Mesendoderm (in vitro differentiated cells): ENCODE measurements around the gene GREM2.
A peak's percentile ranks its signal among the peaks of the same experiment; 100 is the strongest.

Experiments used
- DNase-seq: peaks from one replicate; pipeline ENCODE4 v3.0.0; 2013
- H2AK5ac ChIP-seq: 2 replicates; pipeline ENCODE4 v1.6.1; 2013; ENCODE audit warnings: low read length, inconsistent platforms
- H2BK120ac ChIP-seq: 2 replicates; pipeline ENCODE4 v1.6.1; 2013; ENCODE audit warnings: low read depth, mild to moderate bottlenecking, low read length, moderate library complexity, mixed read lengths
- H2BK15ac ChIP-seq: replicated peaks from 2 replicates; pipeline ENCODE4 v1.6.1; 2013; ENCODE audit warnings: low read depth, mild to moderate bottlenecking, moderate library complexity
- H2BK5ac ChIP-seq: 2 replicates; pipeline ENCODE4 v1.6.1; 2013; ENCODE audit warnings: low read length, inconsistent platforms
- H3K18ac ChIP-seq: 2 replicates; pipeline ENCODE4 v1.6.1; 2013; ENCODE audit warnings: mild to moderate bottlenecking, low read length, mixed read lengths
- H3K23ac ChIP-seq: one replicate; pipeline ENCODE4 v1.6.1; 2013; ENCODE audit warnings: low read length
- H3K27ac ChIP-seq: 2 replicates; pipeline ENCODE4 v1.5.1; 2013; ENCODE audit warnings: low read depth, mild to moderate bottlenecking, inconsistent platforms, low read length, moderate library complexity
- H3K27me3 ChIP-seq: 2 replicates; pipeline ENCODE4 v1.6.1; 2013; ENCODE audit warnings: low read length, control low read depth, mild to moderate bottlenecking, inconsistent platforms; ENCODE audit not compliant: insufficient read depth, poor library complexity
- H3K36me3 ChIP-seq: 2 replicates; pipeline ENCODE4 v1.6.1; 2013; ENCODE audit warnings: low read length, inconsistent platforms; ENCODE audit not compliant: control insufficient read depth, insufficient read depth
- H3K4ac ChIP-seq: one replicate; pipeline ENCODE4 v1.6.1; 2013; ENCODE audit warnings: low read depth, mild to moderate bottlenecking, low read length, moderate library complexity
- H3K4me1 ChIP-seq: 2 replicates; pipeline ENCODE4 v1.6.1; 2013; ENCODE audit warnings: low read depth, low read length, inconsistent platforms; ENCODE audit not compliant: control insufficient read depth
- H3K4me2 ChIP-seq: 2 replicates; pipeline ENCODE4 v1.6.1; 2013; ENCODE audit warnings: low read length
- H3K4me3 ChIP-seq: 2 replicates; pipeline ENCODE4 v1.5.1; 2013; ENCODE audit warnings: mild to moderate bottlenecking, low read length
- H3K56ac ChIP-seq: one replicate; pipeline ENCODE4 v1.6.1; 2013; ENCODE audit warnings: low read length
- H3K79me1 ChIP-seq: 2 replicates; pipeline ENCODE4 v1.6.1; 2013; ENCODE audit warnings: low read length, inconsistent platforms
- H3K79me2 ChIP-seq: 2 replicates; pipeline ENCODE4 v1.6.1; 2013; ENCODE audit warnings: mild to moderate bottlenecking, low read length; ENCODE audit not compliant: control insufficient read depth, insufficient read depth
- H3K9ac ChIP-seq: 2 replicates; pipeline ENCODE4 v1.6.1; 2013; ENCODE audit warnings: low read length, inconsistent platforms
- H4K5ac ChIP-seq: one replicate; pipeline ENCODE4 v1.6.1; 2013; ENCODE audit warnings: low read length
- H4K8ac ChIP-seq: one replicate; pipeline ENCODE4 v1.6.1; 2013; ENCODE audit warnings: low read depth, mild to moderate bottlenecking, control low read depth, low read length, moderate library complexity
- WGBS: extraction: QIAGEN DNeasy Blood & Tissue Kit; methylation state at CpG from one replicate; pipeline ENCODE4 v1.1.7; 2013; ENCODE audit warnings: low lambda C conversion rate, missing lambda C conversion rate; ENCODE audit not compliant: insufficient coverage; ENCODE audit errors: extremely low coverage; 5-methylcytosine and 5-hydroxymethylcytosine counted together

GREM2 gene

GRCh38 chr1:240567066-240567465, 44.9 kb downstream of the GREM2 start:
- Histone ChIP-seq H2AK5ac (no peak overlapping the region), H2BK5ac (no peak overlapping the region), H3K36me3 (no peaks in the 10 kb centered on the region), H3K4me2 (no peak overlapping the region), H4K5ac (no peak overlapping the region), H3K4me1 (no peaks in the 10 kb centered on the region), H3K9ac (no peak overlapping the region), H3K79me1 (no peaks in the 10 kb centered on the region), H2BK120ac (no peak overlapping the region), H3K56ac (no peak overlapping the region), H3K27ac (no peak overlapping the region), H3K79me2 (no peaks in the 10 kb centered on the region), H3K4me3 (no peak overlapping the region), H2BK15ac (no peak overlapping the region), H3K4ac (no peak overlapping the region), H3K18ac (no peak overlapping the region), H4K8ac (no peak overlapping the region), H3K27me3 (no peaks in the 10 kb centered on the region), H3K23ac (no peak overlapping the region)
- WGBS: no CpG with 5 or more reads among the region's 2 CpGs
- no peak for DNase-seq

GRCh38 chr1:240562779-240563178, 49.2 kb downstream of the GREM2 start:
- no peak overlapping the region for H2BK15ac ChIP-seq
- no peak overlapping the region for H3K4me3 ChIP-seq
- no peak overlapping the region for H3K56ac ChIP-seq
- DNase-seq: no peak
- no peak overlapping the region for H2BK120ac ChIP-seq
- H3K79me1 ChIP-seq: no peaks in the 10 kb centered on the region
- no peak overlapping the region for H3K23ac ChIP-seq
- no peak overlapping the region for H2AK5ac ChIP-seq
- H2BK5ac ChIP-seq: no peak overlapping the region
- no peak overlapping the region for H3K4ac ChIP-seq
- H4K5ac ChIP-seq: no peak overlapping the region
- no peaks in the 10 kb centered on the region for H3K36me3 ChIP-seq
- H4K8ac ChIP-seq: no peak overlapping the region
- WGBS: 100% methylated on average over 3 of the region's 3 CpGs
- H3K79me2 ChIP-seq: no peaks in the 10 kb centered on the region
- H3K9ac ChIP-seq: no peak overlapping the region
- no peaks in the 10 kb centered on the region for H3K4me1 ChIP-seq
- H3K18ac ChIP-seq: no peak overlapping the region
- no peak overlapping the region for H3K4me2 ChIP-seq
- H3K27me3 ChIP-seq: no peaks in the 10 kb centered on the region
- no peak overlapping the region for H3K27ac ChIP-seq

- Histone ChIP-seq H3K23ac (no peak overlapping the region), H3K27ac (no peak overlapping the region), H3K79me2 (no peaks in the 10 kb centered on the region), H3K56ac (no peak overlapping the region), H3K27me3 (no peaks in the 10 kb centered on the region), H3K79me1 (no peaks in the 10 kb centered on the region), H3K4ac (no peak overlapping the region), H3K4me3 (no peak overlapping the region), H2BK120ac (no peak overlapping the region), H3K4me1 (no peaks in the 10 kb centered on the region), H4K8ac (no peak overlapping the region), H3K4me2 (no peak overlapping the region), H2AK5ac (no peak overlapping the region), H3K18ac (no peak overlapping the region), H3K9ac (no peak overlapping the region), H2BK5ac (no peak overlapping the region), H4K5ac (no peak overlapping the region), H2BK15ac (no peak overlapping the region), H3K36me3 (no peaks in the 10 kb centered on the region)
- peak; percentile 47 for DNase-seq
- WGBS: no CpG with 5 or more reads among the region's 7 CpGs
These were observed 49.8 kb downstream of the GREM2 start for GRCh38 chr1:240562111-240562590.

GRCh38 chr1:240559781-240560180, 52.2 kb downstream of the GREM2 start:
- Histone ChIP-seq H3K4me2 (no peak overlapping the region), H2BK15ac (no peak overlapping the region), H4K5ac (no peak overlapping the region), H3K4me1 (no peaks in the 10 kb centered on the region), H3K18ac (no peak overlapping the region), H3K36me3 (no peaks in the 10 kb centered on the region), H3K79me1 (no peaks in the 10 kb centered on the region), H3K27me3 (no peaks in the 10 kb centered on the region), H2BK5ac (no peak overlapping the region), H2AK5ac (no peak overlapping the region), H3K56ac (no peak overlapping the region), H3K4me3 (no peak overlapping the region), H3K9ac (no peak overlapping the region), H3K27ac (no peak overlapping the region), H4K8ac (no peak overlapping the region), H3K23ac (no peak overlapping the region), H3K79me2 (no peaks in the 10 kb centered on the region), H2BK120ac (no peak overlapping the region), H3K4ac (no peak overlapping the region)
- WGBS: no CpG with 5 or more reads among the region's 5 CpGs
- no peak for DNase-seq

GRCh38 chr1:240555524-240555923, 56.4 kb downstream of the GREM2 start:
- Histone ChIP-seq H3K9ac (no peak overlapping the region), H3K4me2 (no peak overlapping the region), H3K4ac (no peak overlapping the region), H2BK5ac (no peak overlapping the region), H3K36me3 (no peaks in the 10 kb centered on the region), H3K4me1 (no peaks in the 10 kb centered on the region), H3K79me2 (no peaks in the 10 kb centered on the region), H4K5ac (no peak overlapping the region), H3K79me1 (no peaks in the 10 kb centered on the region), H3K4me3 (no peak overlapping the region), H3K27me3 (no peaks in the 10 kb centered on the region), H3K56ac (no peak overlapping the region), H2AK5ac (no peak overlapping the region), H3K23ac (no peak overlapping the region), H2BK15ac (no peak overlapping the region), H3K27ac (no peak overlapping the region), H3K18ac (no peak overlapping the region), H4K8ac (no peak overlapping the region), H2BK120ac (no peak overlapping the region)
- no peak for DNase-seq
- no CpG with 5 or more reads among the region's 2 CpGs for WGBS

GRCh38 chr1:240553351-240553750, 58.6 kb downstream of the GREM2 start:
- no CpG with 5 or more reads among the region's 2 CpGs for WGBS
- H4K5ac ChIP-seq: no peak overlapping the region

More at GRCh38 chr1:240553351-240553750, 58.6 kb downstream of the GREM2 start:
- no peak overlapping the region for H3K9ac ChIP-seq
- H3K4ac ChIP-seq: no peak overlapping the region
- no peaks in the 10 kb centered on the region for H3K79me2 ChIP-seq
- no peak overlapping the region for H3K27ac ChIP-seq
- no peak overlapping the region for H2AK5ac ChIP-seq
- no peak overlapping the region for H3K23ac ChIP-seq
- H3K36me3 ChIP-seq: no peaks in the 10 kb centered on the region
- no peak for DNase-seq
- no peak overlapping the region for H3K56ac ChIP-seq
- H3K4me1 ChIP-seq: no peaks in the 10 kb centered on the region
- no peaks in the 10 kb centered on the region for H3K79me1 ChIP-seq
- no peak overlapping the region for H2BK120ac ChIP-seq
- H2BK15ac ChIP-seq: no peak overlapping the region
- no peak overlapping the region for H3K18ac ChIP-seq
- no peaks in the 10 kb centered on the region for H3K27me3 ChIP-seq
- H2BK5ac ChIP-seq: no peak overlapping the region
- H3K4me2 ChIP-seq: no peak overlapping the region
- H4K8ac ChIP-seq: no peak overlapping the region
- H3K4me3 ChIP-seq: no peak overlapping the region
